Type B pancreatic cell (in vitro differentiated cells): ENCODE results near the gene IGFBP7. TPM values are rescaled to one million over a fixed set of nuclear protein-coding genes. Genes with fewer than 3 reads are reported as not detected.

ENCODE experiments used
- DNase-seq: peaks from one replicate; pipeline ENCODE4 v3.0.0; 2021; ENCODE audit warnings: mixed read lengths; ENCODE audit not compliant: unreplicated experiment; ENCODE audit errors: extremely low spot score
- H3K27ac Mint-ChIP-seq: 2 replicates; pipeline ENCODE4 v1.8.0; 2021; ENCODE audit warnings: mild to moderate bottlenecking, mixed read lengths
- H3K27me3 Mint-ChIP-seq: 2 replicates; pipeline ENCODE4 v1.8.0; 2021; ENCODE audit warnings: mixed read lengths
- H3K36me3 Mint-ChIP-seq: 2 replicates; pipeline ENCODE4 v1.8.0; 2021; ENCODE audit warnings: mixed read lengths
- H3K4me1 Mint-ChIP-seq: one replicate; pipeline ENCODE4 v1.8.0; 2021; ENCODE audit warnings: mixed read lengths; ENCODE audit not compliant: unreplicated experiment
- H3K4me3 Mint-ChIP-seq: 2 replicates; pipeline ENCODE4 v1.8.0; 2021; ENCODE audit warnings: mild to moderate bottlenecking, mixed read lengths
- H3K9me3 Mint-ChIP-seq: 2 replicates; pipeline ENCODE4 v1.8.0; 2021; ENCODE audit warnings: mixed read lengths
- total RNA-seq: library from RNA; stranded (reverse); gene quantifications from 2 replicates; pipeline ENCODE4 v1.2.1, GENCODE V29; 2021; ENCODE audit warnings: low replicate concordance
- TF ChIP-seq, protein P1 (sequence below): fragments of 200-600 bp; sonication (generic); conservative IDR thresholded peaks from 2 replicates; pipeline ENCODE4 v1.5.0; 2021; ENCODE audit warnings: antibody characterized with exemption, mild to moderate bottlenecking

Gene IGFBP7
- total RNA-seq, 1 donor from 2014 or later = 108 TPM

GRCh38 chr4:57131849-57132742 is 21.9 kb upstream of the IGFBP7 start:
- H3K27ac Mint-ChIP-seq = no peak overlapping the region
- H3K36me3 Mint-ChIP-seq = peaks cover 1% of the 10 kb centered on the region
- peak overlapping the region; percentile 8 for H3K4me3 Mint-ChIP-seq
- no peaks in the 10 kb centered on the region for H3K27me3 Mint-ChIP-seq
- H3K4me1 Mint-ChIP-seq = peaks cover 21% of the 10 kb centered on the region
- DNase-seq = no peak
- TF ChIP-seq, protein P1, sequence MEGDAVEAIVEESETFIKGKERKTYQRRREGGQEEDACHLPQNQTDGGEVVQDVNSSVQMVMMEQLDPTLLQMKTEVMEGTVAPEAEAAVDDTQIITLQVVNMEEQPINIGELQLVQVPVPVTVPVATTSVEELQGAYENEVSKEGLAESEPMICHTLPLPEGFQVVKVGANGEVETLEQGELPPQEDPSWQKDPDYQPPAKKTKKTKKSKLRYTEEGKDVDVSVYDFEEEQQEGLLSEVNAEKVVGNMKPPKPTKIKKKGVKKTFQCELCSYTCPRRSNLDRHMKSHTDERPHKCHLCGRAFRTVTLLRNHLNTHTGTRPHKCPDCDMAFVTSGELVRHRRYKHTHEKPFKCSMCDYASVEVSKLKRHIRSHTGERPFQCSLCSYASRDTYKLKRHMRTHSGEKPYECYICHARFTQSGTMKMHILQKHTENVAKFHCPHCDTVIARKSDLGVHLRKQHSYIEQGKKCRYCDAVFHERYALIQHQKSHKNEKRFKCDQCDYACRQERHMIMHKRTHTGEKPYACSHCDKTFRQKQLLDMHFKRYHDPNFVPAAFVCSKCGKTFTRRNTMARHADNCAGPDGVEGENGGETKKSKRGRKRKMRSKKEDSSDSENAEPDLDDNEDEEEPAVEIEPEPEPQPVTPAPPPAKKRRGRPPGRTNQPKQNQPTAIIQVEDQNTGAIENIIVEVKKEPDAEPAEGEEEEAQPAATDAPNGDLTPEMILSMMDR = no peak
- peaks cover 2% of the 10 kb centered on the region for H3K9me3 Mint-ChIP-seq

DNA sequence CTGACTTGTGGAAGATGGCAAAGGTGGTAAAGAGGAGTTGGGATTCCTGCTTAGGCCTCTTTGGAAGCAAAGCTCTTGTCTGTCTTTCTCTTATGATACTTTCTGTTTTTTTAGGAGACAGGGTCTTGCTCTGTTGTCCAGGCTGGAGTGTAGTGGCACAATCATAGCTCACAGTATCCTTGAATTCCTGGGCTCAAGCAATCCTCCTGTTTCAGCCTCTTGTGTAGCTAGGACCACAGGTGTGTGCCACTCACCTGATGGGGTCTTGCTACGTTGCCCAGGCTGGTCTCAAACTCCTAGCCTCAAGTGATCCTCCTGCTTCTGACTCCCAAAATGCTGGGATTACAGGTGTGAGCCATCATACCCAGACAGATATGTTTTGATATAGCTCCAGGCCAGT is 19.3 kb upstream of the IGFBP7 start:
- no peak overlapping the region for H3K27ac Mint-ChIP-seq
- peaks cover 8% of the 10 kb centered on the region for H3K9me3 Mint-ChIP-seq
- H3K4me3 Mint-ChIP-seq = no peak overlapping the region
- no peaks in the 10 kb centered on the region for H3K27me3 Mint-ChIP-seq
- H3K36me3 Mint-ChIP-seq = peaks cover 4% of the 10 kb centered on the region
- DNase-seq = no peak
- TF ChIP-seq, protein P1 = no peak
- H3K4me1 Mint-ChIP-seq = peaks cover 21% of the 10 kb centered on the region

GRCh38 chr4:57127361-57127760 is 17.2 kb upstream of the IGFBP7 start:
- H3K27ac Mint-ChIP-seq = no peak overlapping the region
- no peaks in the 10 kb centered on the region for H3K27me3 Mint-ChIP-seq
- peaks cover 10% of the 10 kb centered on the region for H3K4me1 Mint-ChIP-seq
- peaks cover 4% of the 10 kb centered on the region for H3K36me3 Mint-ChIP-seq
- no peak overlapping the region for H3K4me3 Mint-ChIP-seq
- peaks cover 12% of the 10 kb centered on the region for H3K9me3 Mint-ChIP-seq
- no peak for DNase-seq
- TF ChIP-seq, protein P1 = no peak

DNA sequence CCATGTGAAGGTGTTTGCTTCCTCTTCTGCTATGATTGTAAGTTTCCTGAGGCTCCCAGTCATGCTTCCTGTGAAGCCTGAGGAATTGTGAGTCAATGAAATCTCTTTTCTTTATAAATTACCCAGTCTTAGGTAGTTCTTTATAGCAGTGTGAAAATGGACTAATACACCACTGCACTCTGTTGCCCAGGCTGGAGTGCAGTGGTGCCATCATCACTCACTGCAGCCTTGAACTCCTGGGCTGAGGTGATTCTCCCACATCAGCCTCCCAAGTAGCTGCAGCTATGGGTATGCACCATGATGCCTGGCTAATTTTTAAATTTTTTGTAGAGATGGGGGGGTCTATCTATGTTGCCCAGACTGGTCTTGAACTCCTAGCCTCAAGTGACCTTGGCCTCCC is 15.8 kb upstream of the IGFBP7 start:
- H3K36me3 Mint-ChIP-seq = peaks cover 4% of the 10 kb centered on the region
- no peaks in the 10 kb centered on the region for H3K4me1 Mint-ChIP-seq
- H3K4me3 Mint-ChIP-seq = no peak overlapping the region
- H3K27ac Mint-ChIP-seq = no peak overlapping the region
- peaks cover 17% of the 10 kb centered on the region for H3K9me3 Mint-ChIP-seq
- TF ChIP-seq, protein P1 = no peak
- DNase-seq = no peak
- no peaks in the 10 kb centered on the region for H3K27me3 Mint-ChIP-seq

- no peak overlapping the region for H3K27ac Mint-ChIP-seq
Observed at GRCh38 chr4:57124145-57124544, 14.0 kb upstream of the IGFBP7 start.

More at GRCh38 chr4:57124145-57124544, 14.0 kb upstream of the IGFBP7 start:
- TF ChIP-seq, protein P1 = no peak
- H3K36me3 Mint-ChIP-seq = peaks cover 4% of the 10 kb centered on the region
- no peaks in the 10 kb centered on the region for H3K27me3 Mint-ChIP-seq
- H3K4me3 Mint-ChIP-seq = no peak overlapping the region
- DNase-seq = no peak
- H3K4me1 Mint-ChIP-seq = peaks cover 9% of the 10 kb centered on the region
- H3K9me3 Mint-ChIP-seq = peaks cover 17% of the 10 kb centered on the region
